Stimulated activated CD8-positive, alpha-beta memory T cell treated with anti-CD3 and anti-CD28 coated beads, Interleukin-12 subunit alpha, Interleukin-12 subunit beta, amount 100 ng/mL, for 24 hours (primary cell): ENCODE measurements around the gene MPRIP.
"Not testable (repeated sequence)": the region's sequence is repeated elsewhere in the genome, so short reads cannot be mapped to it uniquely, and the experiment has no call there.

Source experiments
- DNase-seq: peaks from one replicate; pipeline ENCODE4 v3.0.0-alpha.2; 2020; ENCODE audit errors: extremely low read depth

MPRIP gene

GRCh38 chr17:17011043-17011907 is 31.0 kb upstream of the MPRIP start:
- DNase-seq, result not testable (repeated sequence)

- DNase-seq, result not testable (repeated sequence)
Measured at GRCh38 chr17:17013828-17014747, 28.2 kb upstream of the MPRIP start.

- DNase-seq, result not testable (repeated sequence)
Measured at GRCh38 chr17:17014748-17015124, 27.5 kb upstream of the MPRIP start.

- no peak for DNase-seq
Measured at GRCh38 chr17:17015230-17015629, 27.0 kb upstream of the MPRIP start.

- DNase-seq, result not testable (repeated sequence)
Measured at GRCh38 chr17:17016199-17017197, 25.8 kb upstream of the MPRIP start.

DNA sequence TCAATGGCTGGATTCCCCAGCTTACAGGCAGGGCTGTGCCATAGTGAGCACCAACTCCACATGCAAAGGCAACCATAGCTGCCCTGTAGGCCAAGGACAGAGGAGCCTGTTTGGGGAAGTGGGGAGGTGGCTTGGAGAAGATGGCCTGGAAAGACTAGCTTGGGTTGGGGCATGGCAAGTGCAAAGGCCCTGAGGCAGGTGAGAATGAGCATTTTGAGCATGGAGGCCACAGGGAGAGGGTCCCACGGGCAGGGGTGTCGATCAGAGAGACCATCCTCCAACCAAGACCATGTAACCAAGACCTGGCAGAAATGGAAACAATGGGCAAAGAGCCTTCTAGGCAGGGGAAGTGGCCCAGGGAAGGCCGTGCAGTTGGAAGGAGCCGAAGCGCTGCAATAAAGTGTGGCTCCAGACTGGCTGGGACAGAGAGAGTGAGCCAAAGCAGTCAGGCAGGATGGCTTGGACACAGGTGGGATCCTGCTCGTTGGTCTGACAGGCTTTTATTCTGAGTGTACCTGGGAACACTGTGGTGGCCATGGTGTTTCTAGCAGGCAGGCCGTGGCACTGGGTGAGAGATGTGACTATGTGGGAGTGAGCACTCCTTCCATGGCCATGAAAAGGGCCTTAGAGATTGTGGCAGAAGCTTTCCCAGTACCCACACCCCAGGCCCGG is 24.8 kb upstream of the MPRIP start:
- no peak for DNase-seq

GRCh38 chr17:17018021-17018441 is 24.2 kb upstream of the MPRIP start:
- DNase-seq, result no peak

GRCh38 chr17:17018612-17019429 is 23.4 kb upstream of the MPRIP start:
- DNase-seq, result no peak

DNA sequence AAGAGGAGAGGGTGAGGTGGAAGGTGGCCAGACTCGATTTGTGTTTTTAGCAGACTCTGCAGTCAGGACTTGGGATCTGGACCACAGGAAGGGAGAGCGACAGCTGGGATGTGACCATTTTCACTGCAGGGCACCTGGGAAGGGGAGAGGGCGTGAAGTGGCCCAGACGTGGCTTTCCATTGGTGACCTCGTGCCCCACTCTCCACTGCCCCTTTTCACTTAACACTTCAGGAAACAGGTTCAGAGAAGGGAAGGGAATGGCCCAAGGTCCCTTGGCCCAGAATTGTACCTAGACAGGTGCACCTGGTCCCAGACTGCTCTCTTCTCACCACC is 22.9 kb upstream of the MPRIP start:
- no peak for DNase-seq

DNA sequence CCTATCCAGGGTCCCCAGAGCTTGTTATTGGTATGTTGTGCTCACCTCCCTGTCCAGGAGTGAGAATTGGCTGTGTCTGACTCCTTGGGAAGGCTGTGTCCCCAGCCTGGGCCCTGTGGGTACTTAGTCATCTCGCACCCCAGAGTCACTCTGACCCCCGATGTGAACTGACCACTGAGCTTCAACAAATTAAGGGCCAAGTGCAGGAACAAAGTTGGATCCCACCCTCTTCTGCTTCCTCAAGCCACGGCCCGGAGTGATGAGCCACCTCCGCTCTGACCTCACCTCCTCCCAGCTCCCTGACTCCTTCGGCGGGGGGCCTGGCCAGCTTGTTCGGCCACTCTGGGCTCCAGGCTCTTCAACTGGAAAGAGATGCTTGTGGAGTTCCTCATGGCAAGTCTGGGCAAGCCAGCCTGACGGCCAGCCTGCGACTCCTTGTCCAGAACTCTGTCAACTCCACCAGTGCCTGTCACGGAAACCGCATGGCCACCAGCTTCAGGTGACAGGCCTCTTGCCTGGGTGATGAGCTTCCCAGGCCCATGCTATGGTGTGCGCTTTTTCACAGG is 22.3 kb upstream of the MPRIP start:
- DNase-seq, result no peak

DNA sequence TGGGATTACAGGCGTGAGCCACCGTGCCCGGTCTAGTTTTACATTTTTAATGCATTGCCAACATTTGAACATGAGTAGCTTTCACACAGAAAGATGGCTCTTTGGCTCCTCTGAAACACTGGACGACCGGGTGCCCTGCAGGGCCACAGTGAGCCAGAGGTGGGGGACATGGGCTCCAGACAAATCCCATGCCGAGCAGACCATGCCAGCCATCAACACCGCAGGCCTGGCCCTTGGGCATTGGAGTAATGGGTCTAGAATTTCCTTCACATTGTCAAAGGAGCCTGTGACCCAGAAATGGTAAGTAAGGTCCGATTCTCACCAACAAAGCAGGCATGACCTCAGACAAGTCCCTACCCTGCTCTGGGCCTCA is 21.4 kb upstream of the MPRIP start:
- DNase-seq, result no peak

DNA sequence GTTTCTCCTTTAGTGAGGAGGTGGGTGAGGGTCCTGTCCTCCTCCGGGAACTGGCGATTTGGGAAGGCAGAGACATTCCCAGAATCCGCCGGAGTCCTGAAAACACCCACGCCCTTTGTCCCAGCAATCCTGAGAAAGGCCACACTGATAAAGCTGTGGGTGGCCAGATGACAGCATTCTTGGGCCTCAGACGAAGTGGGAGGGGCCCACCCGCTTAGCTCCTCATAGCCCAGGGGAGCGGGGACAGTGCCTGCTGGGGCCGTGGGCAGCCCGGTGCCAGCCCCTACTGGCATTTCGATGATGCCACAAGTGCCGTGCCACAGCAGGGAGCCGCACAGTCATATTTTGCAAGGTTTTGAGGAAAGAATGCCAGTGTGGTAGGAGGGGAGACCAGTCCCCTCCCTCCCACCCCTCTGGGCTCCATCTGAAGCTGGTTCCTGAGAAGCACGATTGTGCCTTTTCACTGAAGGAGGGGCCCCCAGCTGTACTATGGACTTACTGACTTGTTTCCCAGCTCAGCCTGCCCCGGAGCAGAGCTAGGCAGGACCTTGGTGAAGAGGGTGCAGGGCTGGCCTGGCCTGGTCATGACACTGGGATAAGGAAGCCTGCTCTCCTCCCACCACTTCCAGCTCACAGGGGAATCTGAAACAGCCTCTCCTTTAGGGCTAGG is 20.9 kb upstream of the MPRIP start:
- no peak for DNase-seq

GRCh38 chr17:17022011-17022410 is 20.2 kb upstream of the MPRIP start:
- DNase-seq, result no peak

GRCh38 chr17:17022456-17022855 is 19.8 kb upstream of the MPRIP start:
- no peak for DNase-seq

- no peak for DNase-seq
Measured at GRCh38 chr17:17024778-17025300, 17.4 kb upstream of the MPRIP start.

- no peak for DNase-seq
Measured at GRCh38 chr17:17025621-17026020, 16.6 kb upstream of the MPRIP start.

- no peak for DNase-seq
Measured at GRCh38 chr17:17026163-17026562, 16.1 kb upstream of the MPRIP start.

DNA sequence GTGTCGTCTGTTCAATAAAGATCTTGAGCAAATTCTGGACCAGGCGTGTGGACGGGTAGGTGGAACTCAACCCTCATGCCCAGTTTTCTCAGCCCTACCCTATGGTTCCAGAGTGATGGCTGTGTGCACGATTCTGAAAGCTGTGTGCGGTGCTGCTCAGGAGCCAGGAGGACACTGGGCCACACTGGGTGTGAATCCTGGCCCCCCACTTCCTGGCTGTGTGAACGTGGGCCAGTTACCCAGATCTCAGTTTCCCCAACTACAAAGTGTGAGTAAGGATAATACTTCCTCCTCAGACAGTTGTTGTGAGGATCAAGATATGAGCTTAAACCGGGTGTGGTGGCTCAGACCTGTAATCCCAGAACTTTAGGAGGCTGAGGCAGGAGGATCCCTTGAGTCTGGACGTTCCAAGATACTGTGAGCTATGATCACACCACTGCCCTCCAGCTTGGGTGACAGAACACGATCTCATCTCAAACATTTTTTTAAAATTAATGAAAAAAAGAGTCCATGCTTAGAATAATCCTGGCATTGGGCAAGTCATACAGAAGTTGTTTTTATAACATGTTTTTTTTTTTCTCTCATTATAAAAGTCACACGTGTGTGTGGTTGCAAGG is 14.7 kb upstream of the MPRIP start:
- no peak for DNase-seq
